Tibial nerve (tissue), 4 donors: ENCODE measurements around the gene MEOX2.

Source experiments
- EP300 ChIP-seq, 2 donors: sonication (generic); formaldehyde crosslinking; IDR thresholded peaks; one replicate each; pipeline ENCODE4 v1.6.1; 2017; ENCODE audit warnings: antibody characterized with exemption in 2 of 2, mild to moderate bottlenecking in 1 of 2
- TF ChIP-seq, protein P1 (sequence below), 5 experiments: fragments of 200-600 bp in 3 of 5; fragments of 450-650 bp in 2 of 5; sonication (generic) in 3 of 5; IDR thresholded peaks; one replicate each; pipeline ENCODE4 v1.5.1; 2016 to 2019; ENCODE audit warnings: antibody characterized with exemption in 5 of 5, mild to moderate bottlenecking in 3 of 5, moderate library complexity in 2 of 5

DNA sequence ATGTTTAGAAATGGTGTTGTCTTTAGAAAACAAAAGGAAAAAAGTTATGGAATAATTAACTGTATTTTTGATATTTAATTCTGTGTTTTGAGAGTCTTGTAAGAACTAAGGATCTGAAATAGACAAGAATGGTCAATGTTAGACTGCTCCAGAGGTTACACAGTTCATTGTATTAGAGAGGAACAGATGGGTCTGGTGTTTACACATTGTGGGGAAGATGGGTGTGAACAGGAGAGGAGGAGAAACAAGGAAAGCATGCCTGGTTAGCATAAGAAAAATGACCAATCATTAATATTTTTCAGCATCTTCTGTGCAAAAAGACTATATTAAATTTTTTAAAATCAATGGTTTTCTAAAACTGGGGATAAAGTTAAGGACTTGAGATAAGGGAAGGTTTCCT lies 11.9 kb downstream of the MEOX2 start:
- TF ChIP-seq, protein P1, sequence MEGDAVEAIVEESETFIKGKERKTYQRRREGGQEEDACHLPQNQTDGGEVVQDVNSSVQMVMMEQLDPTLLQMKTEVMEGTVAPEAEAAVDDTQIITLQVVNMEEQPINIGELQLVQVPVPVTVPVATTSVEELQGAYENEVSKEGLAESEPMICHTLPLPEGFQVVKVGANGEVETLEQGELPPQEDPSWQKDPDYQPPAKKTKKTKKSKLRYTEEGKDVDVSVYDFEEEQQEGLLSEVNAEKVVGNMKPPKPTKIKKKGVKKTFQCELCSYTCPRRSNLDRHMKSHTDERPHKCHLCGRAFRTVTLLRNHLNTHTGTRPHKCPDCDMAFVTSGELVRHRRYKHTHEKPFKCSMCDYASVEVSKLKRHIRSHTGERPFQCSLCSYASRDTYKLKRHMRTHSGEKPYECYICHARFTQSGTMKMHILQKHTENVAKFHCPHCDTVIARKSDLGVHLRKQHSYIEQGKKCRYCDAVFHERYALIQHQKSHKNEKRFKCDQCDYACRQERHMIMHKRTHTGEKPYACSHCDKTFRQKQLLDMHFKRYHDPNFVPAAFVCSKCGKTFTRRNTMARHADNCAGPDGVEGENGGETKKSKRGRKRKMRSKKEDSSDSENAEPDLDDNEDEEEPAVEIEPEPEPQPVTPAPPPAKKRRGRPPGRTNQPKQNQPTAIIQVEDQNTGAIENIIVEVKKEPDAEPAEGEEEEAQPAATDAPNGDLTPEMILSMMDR (IDR thresholded peaks at IDR 0.05): no peak
- TF ChIP-seq EP300 (IDR thresholded peaks at IDR 0.05): no peak
